Measurements from ENCODE around the gene HNRNPA2B1.

HNRNPA2B1 gene

DNA sequence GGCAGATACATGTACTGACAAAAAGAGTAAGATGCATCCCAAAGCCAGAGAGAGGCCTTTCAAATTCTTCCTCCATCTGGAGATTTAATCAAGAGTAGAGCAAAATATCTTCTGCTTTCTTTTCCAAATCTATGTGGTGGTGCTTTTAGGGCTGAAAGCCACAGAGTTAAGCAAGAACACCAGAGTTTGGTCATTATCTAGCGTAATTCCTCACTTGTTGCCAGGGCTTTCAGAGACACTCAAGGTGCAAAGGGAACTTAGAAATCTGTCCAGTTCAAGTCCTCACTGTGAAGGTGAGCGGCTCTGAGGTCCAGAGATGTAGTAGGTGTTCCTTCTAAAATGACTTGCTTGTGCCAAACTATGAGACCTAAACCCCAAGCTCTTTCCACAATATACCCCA is 59.5 kb downstream of the HNRNPA2B1 start:
- DNase-seq, result no peak

GRCh38 chr7:26140380-26140779 is 60.2 kb downstream of the HNRNPA2B1 start:
- no peak for DNase-seq
